Psoas muscle (tissue), 8 donors: ENCODE results near the gene PTPRH. TPM values are rescaled to one million over a fixed set of nuclear protein-coding genes. Genes with fewer than 3 reads are reported as not detected.

ENCODE experiments used
- ATAC-seq, 4 donors: fragments of 200-7000 bp; cut with Tn5 transposase; one replicate each; pipeline ENCODE4 v1.9.1; 2020; ENCODE audit warnings: moderate library complexity in 3 of 4, mild to moderate bottlenecking in 2 of 4
- DNase-seq, 2 donors: peaks; one replicate each; pipeline ENCODE4 v3.0.0-alpha.2; 2020
- H3K27ac ChIP-seq: fragments of 200-600 bp; one replicate; pipeline ENCODE4 v1.8.0; 2022
- H3K27me3 ChIP-seq, 3 donors: fragments of 200-600 bp in 1 of 3; one replicate each; pipeline versions ENCODE4 v1.6.1 to v1.8.0; 2013 to 2022; ENCODE audit warnings: low read length in 2 of 3, mild to moderate bottlenecking in 2 of 3, moderate library complexity in 1 of 3; ENCODE audit not compliant: insufficient read depth in 3 of 3
- H3K36me3 ChIP-seq, 2 donors: fragments of 200-600 bp in 1 of 2; one replicate each; pipeline versions ENCODE4 v1.6.1 to v1.8.0; 2013 to 2022; ENCODE audit warnings: low read depth in 1 of 2, mild to moderate bottlenecking in 1 of 2, moderate library complexity in 1 of 2; ENCODE audit not compliant: insufficient read depth in 1 of 2
- H3K4me1 ChIP-seq: fragments of 200-600 bp; one replicate; pipeline ENCODE4 v1.8.0; 2022
- H3K4me3 ChIP-seq: fragments of 200-600 bp; one replicate; pipeline ENCODE4 v1.8.0; 2022; ENCODE audit warnings: mild to moderate bottlenecking
- H3K9me3 ChIP-seq: fragments of 200-600 bp; one replicate; pipeline ENCODE4 v1.8.0; 2022
- WGBS, 3 donors: extraction: QIAGEN DNeasy Blood & Tissue Kit; methylation state at CpG; one replicate each; pipeline versions ENCODE4 v1.1.6 to v1.1.7; 2013; 5-methylcytosine and 5-hydroxymethylcytosine counted together
- intact Hi-C, 2 donors: fragments of 100-400 bp; cut with DNase I; formaldehyde crosslinking; loops; one replicate each; pipeline versions ENCODE4 v1.11.0 to v1.14.2; 2022
- polyA plus RNA-seq, 3 donors: library from polyadenylated mRNA; stranded (reverse); fragments of 200-250 nt; gene quantifications; one replicate each; pipeline ENCODE4 v1.2.3, GENCODE V29; 2013
- total RNA-seq, 4 donors: library from RNA; stranded (reverse); fragmentation: NEBNext Ultra II Directional in 2 of 4; extraction: Animal tissue kit (Norgen Biotek cat#: 25700) in 2 of 4; gene quantifications; one replicate each; pipeline versions ENCODE4 v1.2.1 to v1.2.4, GENCODE V29; 2021 to 2023
- TF ChIP-seq, protein P1 (sequence below): fragments of 200-600 bp; IDR thresholded peaks from one replicate; pipeline ENCODE4 v1.8.0; 2022; ENCODE audit warnings: antibody characterized with exemption
- donor health status: healthy with polysubstance abuse.
- donor health status: DM: no; HTN: no; CAD: no; lungs with moderate emphysema.
- donor health status: Bipolar disorder and iron deficiency.
- donor health status: healthy.
- donor health status: DM: yes; HTN: yes; CAD: no.
- donor health status: DM: no; HTN: no; CAD: no.
- donor health status: DM: no; HTN: no; CAD: no.
- donor health status: DM: yes; HTN: yes; CAD: no.

PTPRH gene
- total and polyA plus RNA-seq, 7 donors, result 0.04 to 0.18 (median 0.13) TPM; not detected in 1

DNA sequence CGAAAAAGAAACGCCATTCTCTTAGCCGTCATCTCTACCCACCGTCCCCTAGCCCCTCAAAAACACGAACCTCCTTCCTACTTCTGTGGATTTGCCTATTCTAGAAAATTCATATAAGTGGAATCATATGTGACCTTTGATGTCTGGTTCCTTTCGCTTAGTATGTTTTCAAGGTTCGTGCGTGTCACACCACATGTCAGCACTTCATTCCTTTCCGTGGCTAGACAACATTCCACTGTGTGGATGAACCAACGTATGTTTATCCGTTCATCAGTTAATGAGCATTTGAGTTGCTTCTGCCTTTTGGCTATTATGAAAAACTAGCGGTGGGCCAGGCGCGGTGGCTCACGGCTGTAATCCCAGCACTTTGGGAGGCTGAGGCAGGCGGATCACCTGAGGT lies 77.9 kb downstream of the PTPRH start:
- intact Hi-C loops, result loop anchor here in 1 of 2 donors (10.0 kb wide), 1 partner anchor 493 kb away; the partner anchor contains the start of gene ZNF784
- WGBS, 3 donors, result 64 to 70% (median 67%) methylated on average over 15 to 16 of the region's 16 CpGs
- no peaks in the 10 kb centered on the region for H3K4me1 ChIP-seq
- DNase-seq (no peak), ATAC-seq (no peak)
- H3K27me3 ChIP-seq, result peaks cover 0 to 20% (median 3%) of the 10 kb centered on the region in 3 donors
- H3K27ac ChIP-seq, result no peak overlapping the region
- no peak overlapping the region for H3K4me3 ChIP-seq
- H3K36me3 ChIP-seq, result peaks cover 0 to 31% of the 10 kb centered on the region in 2 donors
- H3K9me3 ChIP-seq, result no peaks in the 10 kb centered on the region
- TF ChIP-seq, protein P1, sequence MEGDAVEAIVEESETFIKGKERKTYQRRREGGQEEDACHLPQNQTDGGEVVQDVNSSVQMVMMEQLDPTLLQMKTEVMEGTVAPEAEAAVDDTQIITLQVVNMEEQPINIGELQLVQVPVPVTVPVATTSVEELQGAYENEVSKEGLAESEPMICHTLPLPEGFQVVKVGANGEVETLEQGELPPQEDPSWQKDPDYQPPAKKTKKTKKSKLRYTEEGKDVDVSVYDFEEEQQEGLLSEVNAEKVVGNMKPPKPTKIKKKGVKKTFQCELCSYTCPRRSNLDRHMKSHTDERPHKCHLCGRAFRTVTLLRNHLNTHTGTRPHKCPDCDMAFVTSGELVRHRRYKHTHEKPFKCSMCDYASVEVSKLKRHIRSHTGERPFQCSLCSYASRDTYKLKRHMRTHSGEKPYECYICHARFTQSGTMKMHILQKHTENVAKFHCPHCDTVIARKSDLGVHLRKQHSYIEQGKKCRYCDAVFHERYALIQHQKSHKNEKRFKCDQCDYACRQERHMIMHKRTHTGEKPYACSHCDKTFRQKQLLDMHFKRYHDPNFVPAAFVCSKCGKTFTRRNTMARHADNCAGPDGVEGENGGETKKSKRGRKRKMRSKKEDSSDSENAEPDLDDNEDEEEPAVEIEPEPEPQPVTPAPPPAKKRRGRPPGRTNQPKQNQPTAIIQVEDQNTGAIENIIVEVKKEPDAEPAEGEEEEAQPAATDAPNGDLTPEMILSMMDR, result no peak

Other genes with a start within 250 kb of the PTPRH start
- under 1 TPM in 2 of 4 donors, not detected in 2; 0.13 to 0.30 TPM for gene NLRP2, start 243.1 kb downstream of the PTPRH start, total RNA-seq
- under 1 TPM; 0.03 to 0.15 (median 0.06) TPM for gene NLRP2, start 243.1 kb downstream of the PTPRH start, polyA plus RNA-seq
- under 1 TPM in 2 of 4 donors, not detected in 2; 0.18 to 0.28 TPM for gene GP6, start 171.2 kb downstream of the PTPRH start, total RNA-seq
- under 1 TPM; 0.09 to 0.38 (median 0.10) TPM for gene GP6, start 171.2 kb downstream of the PTPRH start, polyA plus RNA-seq
- gene RDH13, start 146.4 kb downstream of the PTPRH start, total RNA-seq, result 10 to 100 TPM in 3 of 4 donors, 1 to 10 TPM in 1; 4.5 to 18.0 (median 12.9) TPM
- gene RDH13, start 146.4 kb downstream of the PTPRH start, polyA plus RNA-seq, result 10 to 100 TPM; 11.5 to 15.1 (median 13.1) TPM
- 1 to 10 TPM in 2 of 4 donors, under 1 TPM in 2; 0.53 to 2.5 (median 0.93) TPM for gene EPS8L1, start 133.6 kb downstream of the PTPRH start, total RNA-seq
- 1 to 10 TPM in 2 of 3 donors, under 1 TPM in 1; 0.97 to 1.9 (median 1.4) TPM for gene EPS8L1, start 133.6 kb downstream of the PTPRH start, polyA plus RNA-seq
- gene PPP1R12C, start 91.9 kb downstream of the PTPRH start, total RNA-seq, result 10 to 100 TPM; 20.5 to 35.3 (median 24.8) TPM
- gene PPP1R12C, start 91.9 kb downstream of the PTPRH start, polyA plus RNA-seq, result 10 to 100 TPM; 28.5 to 59.1 (median 44.4) TPM
- 1,000 to 10,000 TPM; 7,142 to 9,723 (median 8,305) TPM for gene TNNT1, start 60.3 kb downstream of the PTPRH start, total RNA-seq
- gene TNNT1, start 60.3 kb downstream of the PTPRH start, polyA plus RNA-seq, result over 10,000 TPM in 2 of 3 donors, 1,000 to 10,000 TPM in 1; 4,522 to 12,694 (median 10,175) TPM
- gene TNNI3, start 51.8 kb downstream of the PTPRH start, total RNA-seq, result 10 to 100 TPM in 1 of 4 donors, 1 to 10 TPM in 3; 5.0 to 16.2 (median 7.4) TPM
- 10 to 100 TPM; 13.4 to 17.4 (median 15.2) TPM for gene TNNI3, start 51.8 kb downstream of the PTPRH start, polyA plus RNA-seq
- not detected for gene DNAAF3, start 42.9 kb downstream of the PTPRH start, total RNA-seq
- under 1 TPM; 0.06 to 0.47 (median 0.34) TPM for gene DNAAF3, start 42.9 kb downstream of the PTPRH start, polyA plus RNA-seq
- not detected for gene SYT5, start 29.2 kb downstream of the PTPRH start, total RNA-seq
- gene SYT5, start 29.2 kb downstream of the PTPRH start, polyA plus RNA-seq, result under 1 TPM in 2 of 3 donors, not detected in 1; 0.03 to 0.13 TPM
- gene TMEM86B, start 19.3 kb upstream of the PTPRH start, total RNA-seq, result 1 to 10 TPM; 2.0 to 2.4 (median 2.3) TPM
- gene TMEM86B, start 19.3 kb upstream of the PTPRH start, polyA plus RNA-seq, result 1 to 10 TPM in 2 of 3 donors, under 1 TPM in 1; 0.68 to 2.1 (median 1.2) TPM
- gene PPP6R1, start 49.5 kb upstream of the PTPRH start, total RNA-seq, result 10 to 100 TPM; 38.1 to 51.8 (median 43.9) TPM
- 10 to 100 TPM; 27.9 to 72.3 (median 50.0) TPM for gene PPP6R1, start 49.5 kb upstream of the PTPRH start, polyA plus RNA-seq
- 10 to 100 TPM; 23.0 to 34.0 (median 28.6) TPM for gene HSPBP1, start 70.6 kb upstream of the PTPRH start, total RNA-seq
- gene HSPBP1, start 70.6 kb upstream of the PTPRH start, polyA plus RNA-seq, result 10 to 100 TPM; 41.8 to 98.2 (median 65.6) TPM
- 1 to 10 TPM in 2 of 4 donors, under 1 TPM in 2; 0.77 to 1.1 (median 0.92) TPM for gene BRSK1, start 74.5 kb upstream of the PTPRH start, total RNA-seq
- gene BRSK1, start 74.5 kb upstream of the PTPRH start, polyA plus RNA-seq, result under 1 TPM; 0.14 to 0.64 (median 0.53) TPM
- gene TMEM150B, start 115.8 kb upstream of the PTPRH start, total RNA-seq, result 1 to 10 TPM in 1 of 4 donors, under 1 TPM in 3; 0.38 to 1.1 (median 0.57) TPM
- under 1 TPM; 0.08 to 0.30 (median 0.23) TPM for gene TMEM150B, start 115.8 kb upstream of the PTPRH start, polyA plus RNA-seq
- 1 to 10 TPM; 3.9 to 5.7 (median 4.6) TPM for gene KMT5C, start 130.4 kb upstream of the PTPRH start, total RNA-seq
- 1 to 10 TPM; 1.8 to 2.6 (median 2.4) TPM for gene KMT5C, start 130.4 kb upstream of the PTPRH start, polyA plus RNA-seq
- not detected for gene COX6B2, start 145.2 kb upstream of the PTPRH start, total RNA-seq
- gene COX6B2, start 145.2 kb upstream of the PTPRH start, polyA plus RNA-seq, result under 1 TPM in 1 of 3 donors, not detected in 2; 0.04 TPM
- gene GARIN5B, start 153.8 kb upstream of the PTPRH start, total RNA-seq, result not detected
- not detected for gene GARIN5B, start 153.8 kb upstream of the PTPRH start, polyA plus RNA-seq
- not detected for gene IL11, start 161.0 kb upstream of the PTPRH start, total RNA-seq
- under 1 TPM in 1 of 3 donors, not detected in 2; 0.06 TPM for gene IL11, start 161.0 kb upstream of the PTPRH start, polyA plus RNA-seq
- not detected for gene TMEM190, start 167.3 kb upstream of the PTPRH start, total RNA-seq
- not detected for gene TMEM190, start 167.3 kb upstream of the PTPRH start, polyA plus RNA-seq
- gene TMEM238, start 174.8 kb upstream of the PTPRH start, total RNA-seq, result 1 to 10 TPM in 2 of 4 donors, under 1 TPM in 2; 0.28 to 2.9 (median 0.91) TPM
- gene TMEM238, start 174.8 kb upstream of the PTPRH start, polyA plus RNA-seq, result under 1 TPM in 2 of 3 donors, not detected in 1; 0.10 to 0.17 TPM
- gene RPL28, start 176.4 kb upstream of the PTPRH start, total RNA-seq, result 100 to 1,000 TPM; 548 to 810 (median 665) TPM
- 1,000 to 10,000 TPM in 1 of 3 donors, 100 to 1,000 TPM in 2; 547 to 1,362 (median 786) TPM for gene RPL28, start 176.4 kb upstream of the PTPRH start, polyA plus RNA-seq
- gene UBE2S, start 198.3 kb upstream of the PTPRH start, total RNA-seq, result 10 to 100 TPM; 15.4 to 26.7 (median 21.2) TPM
- 10 to 100 TPM in 2 of 3 donors, 1 to 10 TPM in 1; 5.6 to 22.8 (median 16.6) TPM for gene UBE2S, start 198.3 kb upstream of the PTPRH start, polyA plus RNA-seq
- gene SHISA7, start 233.8 kb upstream of the PTPRH start, total RNA-seq, result not detected
- under 1 TPM in 1 of 3 donors, not detected in 2; 0.01 TPM for gene SHISA7, start 233.8 kb upstream of the PTPRH start, polyA plus RNA-seq